HG03095 (cell line): ENCODE data around the gene HDAC1.
"Not testable (repeated sequence)": the region's sequence is repeated elsewhere in the genome, so short reads cannot be mapped to it uniquely, and the experiment has no call there.

Source experiments
- ATAC-seq: cut with Tn5 transposase; IDR thresholded peaks from one replicate; pipeline ENCODE4 v1.9.1; 2021; ENCODE audit warnings: moderate library complexity; ENCODE audit not compliant: unreplicated experiment

The HDAC1 gene

GRCh38 chr1:32342704-32343103 is 50.8 kb downstream of the HDAC1 start:
- ATAC-seq: no peak

DNA sequence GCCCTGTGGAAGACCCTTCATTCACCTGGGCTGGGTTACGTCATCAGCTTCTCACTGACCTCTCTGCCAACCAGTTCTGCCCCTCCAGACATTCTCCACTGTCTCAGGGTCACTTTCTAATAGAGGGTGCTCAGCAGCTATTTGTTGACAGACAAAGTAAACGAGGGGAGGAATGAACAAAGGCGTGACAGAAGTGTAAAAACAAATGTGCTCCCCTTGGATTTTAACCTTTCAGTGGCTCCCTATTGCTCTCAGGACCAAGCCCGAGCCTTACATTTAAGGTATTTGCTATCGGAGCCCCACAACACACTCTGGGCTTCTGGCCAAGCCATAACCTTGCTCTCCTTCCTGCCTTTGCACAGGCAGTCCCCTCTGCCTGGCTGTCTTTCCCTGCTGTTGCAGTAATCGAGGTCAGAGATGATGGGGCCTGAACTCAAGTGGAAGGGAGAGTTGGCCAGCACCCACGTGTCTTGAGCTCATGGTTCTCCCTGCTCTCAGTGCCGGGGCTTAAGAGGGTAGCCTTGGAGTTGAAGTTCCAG is 53.5 kb downstream of the HDAC1 start:
- ATAC-seq: no peak

DNA sequence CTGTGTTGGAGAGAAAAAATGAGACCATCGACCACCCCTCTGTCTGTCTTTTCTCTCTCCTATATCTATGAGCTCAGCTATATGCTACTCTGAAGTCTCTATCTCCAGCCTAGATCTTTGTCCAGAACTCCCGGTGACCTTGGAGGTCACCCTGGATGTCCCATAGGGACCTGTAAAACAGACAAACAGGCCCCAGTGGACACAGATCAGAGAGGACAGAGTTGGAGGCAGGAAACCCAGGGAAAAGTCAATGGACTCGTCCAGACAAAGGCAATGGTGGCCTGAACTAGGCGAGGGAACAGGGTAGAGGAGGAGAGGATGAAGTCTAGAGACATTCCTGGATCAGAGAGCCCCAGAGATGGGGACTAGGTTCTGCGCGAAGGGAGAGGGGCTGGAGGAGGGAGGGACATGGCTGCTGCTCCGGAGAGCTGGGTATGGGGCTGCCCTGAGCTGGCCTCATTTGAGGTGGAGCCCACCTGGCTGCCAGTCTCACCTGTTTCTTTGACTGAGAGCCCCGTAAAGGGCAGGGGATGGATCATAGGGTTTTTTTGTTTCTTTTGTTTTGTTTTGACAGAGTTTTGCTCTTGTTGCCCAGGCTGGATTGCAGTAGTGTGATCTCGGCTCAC is 54.8 kb downstream of the HDAC1 start:
- ATAC-seq: no peak

DNA sequence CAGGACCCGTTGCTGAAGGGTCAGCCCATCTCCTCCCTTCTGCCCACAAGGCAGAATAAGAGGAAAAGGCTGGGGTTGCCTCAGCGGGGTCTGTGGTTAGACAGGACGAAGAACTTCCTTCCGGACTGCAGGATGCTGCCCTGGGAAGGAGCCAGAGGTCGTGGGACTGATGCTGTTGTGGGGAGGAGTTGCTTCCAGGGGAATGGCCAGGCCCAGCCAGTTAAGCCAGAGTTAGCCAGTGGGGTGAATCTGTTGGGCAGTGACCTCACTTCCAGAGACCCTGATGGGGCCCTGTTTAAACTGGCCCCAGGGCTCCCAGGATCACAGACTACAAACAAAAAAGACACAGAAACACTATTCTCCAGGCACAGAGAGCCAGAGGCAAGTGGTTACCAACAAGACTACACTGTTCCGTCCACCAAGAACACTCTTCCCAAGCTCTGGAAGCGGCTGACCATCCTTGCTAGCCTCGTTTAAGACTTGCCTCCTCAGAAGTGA is 57.4 kb downstream of the HDAC1 start:
- no peak for ATAC-seq

GRCh38 chr1:32350785-32351398 is 59.0 kb downstream of the HDAC1 start:
- ATAC-seq: peak; percentile 22

GRCh38 chr1:32351399-32352238 is 59.7 kb downstream of the HDAC1 start:
- ATAC-seq: peak; percentile 76

GRCh38 chr1:32352239-32352745 is 60.4 kb downstream of the HDAC1 start:
- ATAC-seq: no peak

- ATAC-seq: no peak
Measured at GRCh38 chr1:32352831-32353383, 61.0 kb downstream of the HDAC1 start.

- no peak for ATAC-seq
Measured at GRCh38 chr1:32353431-32353830, 61.5 kb downstream of the HDAC1 start.

DNA sequence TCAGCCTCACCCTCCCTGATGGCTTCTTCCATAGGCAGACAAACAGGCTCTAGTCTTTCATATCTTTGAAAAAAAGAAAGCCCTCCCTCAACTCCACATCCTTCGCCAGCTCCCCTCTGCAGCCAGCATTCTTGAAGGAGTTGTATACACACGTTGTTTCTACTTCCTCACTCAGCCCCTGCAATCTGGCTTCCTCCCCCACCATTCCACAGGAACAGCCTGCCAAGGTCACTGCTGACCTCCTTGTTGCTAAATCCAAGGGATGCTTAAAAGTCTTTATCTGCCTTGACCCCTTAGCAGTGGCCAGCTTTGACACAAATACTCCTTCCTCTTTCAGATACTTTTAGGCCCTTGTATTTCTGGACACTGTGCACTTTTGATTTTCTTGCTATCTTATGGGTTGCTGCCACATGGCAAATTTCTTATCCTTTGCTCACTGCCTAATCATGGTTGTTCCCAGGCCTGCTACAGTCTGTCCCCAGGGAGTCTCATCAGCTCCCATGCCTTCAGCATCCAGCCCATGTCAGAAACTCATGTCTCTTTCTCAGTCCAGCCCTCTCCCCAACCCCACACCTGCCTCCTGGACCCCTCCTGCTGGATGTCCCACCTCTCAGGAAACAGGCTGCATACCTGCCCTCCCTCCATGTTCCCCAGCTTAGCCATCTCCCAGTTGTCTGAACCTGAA is 62.1 kb downstream of the HDAC1 start:
- no peak for ATAC-seq

- not testable (repeated sequence) for ATAC-seq
Measured at GRCh38 chr1:32355778-32356177, 63.9 kb downstream of the HDAC1 start.

GRCh38 chr1:32356478-32356877 is 64.6 kb downstream of the HDAC1 start:
- no peak for ATAC-seq

- ATAC-seq: no peak
Measured at GRCh38 chr1:32357614-32358013, 65.7 kb downstream of the HDAC1 start.

DNA sequence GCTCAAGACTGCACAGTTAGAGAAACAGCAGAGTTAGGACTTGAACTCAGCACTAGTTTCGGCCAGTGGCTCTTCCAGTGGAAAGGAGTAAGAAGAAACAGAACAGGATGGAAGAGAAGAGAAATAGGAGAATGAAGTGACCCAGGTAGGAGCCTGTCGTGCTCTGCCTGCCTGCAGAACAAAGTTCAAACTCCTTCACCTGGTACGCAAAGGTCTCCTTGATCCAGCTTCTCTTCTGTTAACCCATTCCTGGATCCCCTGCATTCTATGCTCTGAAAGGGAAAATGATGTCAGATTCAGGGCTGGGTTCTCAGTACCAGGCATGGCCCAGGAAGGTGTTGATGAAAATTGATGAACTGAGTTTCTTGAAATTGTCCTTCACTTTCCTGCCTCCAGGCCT is 66.6 kb downstream of the HDAC1 start:
- ATAC-seq: no peak

- ATAC-seq: no peak
Measured at GRCh38 chr1:32361308-32361673, 69.4 kb downstream of the HDAC1 start.

DNA sequence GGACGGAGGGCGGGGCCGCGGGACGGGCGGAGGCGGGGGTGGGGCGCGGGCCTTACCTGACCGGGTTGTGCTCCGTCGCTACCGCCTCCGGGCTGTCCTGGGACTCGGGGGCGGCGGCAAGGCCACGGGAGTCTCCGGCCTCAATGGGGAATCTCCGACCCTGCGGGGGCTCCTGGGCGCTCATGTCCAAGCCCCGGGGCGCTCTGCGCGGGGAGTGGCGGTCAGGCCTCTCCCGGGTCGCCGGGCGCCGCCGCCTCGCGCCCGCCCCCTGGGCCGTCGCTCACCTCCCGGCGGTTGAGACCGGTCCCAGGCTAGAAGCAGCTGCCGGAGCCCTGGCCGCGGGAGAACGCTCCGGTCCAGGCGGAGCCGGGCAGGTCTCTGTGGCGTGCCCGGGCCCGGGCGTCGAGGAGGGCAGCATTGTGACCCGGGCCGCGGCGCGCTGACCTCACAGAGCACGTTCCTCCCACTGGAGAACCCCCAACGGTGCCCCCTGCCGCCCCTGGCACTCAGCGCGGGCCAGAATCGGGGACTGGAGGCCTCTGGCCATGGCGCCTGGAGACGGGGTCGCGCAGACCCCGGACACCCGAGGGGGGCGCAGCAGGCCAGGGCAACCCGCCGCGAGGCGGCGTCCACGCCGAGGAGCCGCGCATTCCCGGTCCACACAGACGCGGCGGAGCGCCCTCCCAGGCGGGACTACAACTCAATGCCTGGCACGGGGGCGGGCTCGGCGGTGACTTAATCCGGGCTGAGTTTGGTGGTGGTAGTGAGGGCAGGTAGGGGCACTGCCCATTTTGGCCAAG is 70.0 kb downstream of the HDAC1 start:
- no peak for ATAC-seq

DNA sequence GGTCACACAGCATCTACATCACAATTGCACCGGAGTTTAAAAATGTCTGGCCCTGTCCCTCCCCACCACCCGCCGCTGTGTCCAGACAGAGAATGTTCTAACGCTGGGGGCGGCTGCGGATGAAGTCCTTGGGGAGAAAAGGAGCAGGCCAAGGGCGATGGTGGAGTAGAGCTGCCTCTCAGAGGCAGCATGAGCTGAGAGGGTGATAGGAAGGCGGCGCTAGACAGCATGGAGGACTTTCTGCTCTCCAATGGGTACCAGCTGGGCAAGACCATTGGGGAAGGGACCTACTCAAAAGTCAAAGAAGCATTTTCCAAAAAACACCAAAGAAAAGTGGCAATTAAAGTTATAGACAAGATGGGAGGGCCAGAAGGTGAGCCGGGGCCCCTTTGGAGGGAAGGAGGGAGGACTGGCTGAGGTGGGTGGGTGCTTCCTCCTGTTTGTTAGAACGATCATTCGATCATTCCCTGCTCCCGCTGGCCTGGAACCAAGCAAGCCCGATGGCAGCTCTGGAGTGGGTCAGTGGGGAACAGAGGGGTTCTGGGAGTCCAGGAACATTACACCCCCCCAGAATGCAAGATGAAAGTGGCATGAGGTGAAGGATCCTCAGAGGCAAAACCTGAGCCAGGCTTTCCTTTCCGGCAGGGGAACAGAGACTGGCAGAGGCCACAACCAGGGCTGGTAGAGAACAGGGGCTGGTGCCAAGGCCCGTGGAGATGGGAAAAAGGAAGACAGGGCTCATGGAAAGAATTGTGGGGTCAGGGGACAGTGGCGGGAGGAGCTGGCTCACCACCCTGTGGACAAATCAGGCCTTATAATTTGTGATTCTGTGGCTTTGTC is 70.8 kb downstream of the HDAC1 start, which contains the start of the genes FAM229A and TSSK3:
TSS of gene FAM229A (minus strand) at position 12 of the 840 bp plus-strand sequence. CDS start 394 bp downstream, outside the sequence.
TSS of gene TSSK3 (plus strand) at position 66 of the 840 bp plus-strand sequence. CDS start at position 229, 163 bp downstream.
- ATAC-seq: no peak

GRCh38 chr1:32363713-32364112 is 71.8 kb downstream of the HDAC1 start:
- no peak for ATAC-seq

DNA sequence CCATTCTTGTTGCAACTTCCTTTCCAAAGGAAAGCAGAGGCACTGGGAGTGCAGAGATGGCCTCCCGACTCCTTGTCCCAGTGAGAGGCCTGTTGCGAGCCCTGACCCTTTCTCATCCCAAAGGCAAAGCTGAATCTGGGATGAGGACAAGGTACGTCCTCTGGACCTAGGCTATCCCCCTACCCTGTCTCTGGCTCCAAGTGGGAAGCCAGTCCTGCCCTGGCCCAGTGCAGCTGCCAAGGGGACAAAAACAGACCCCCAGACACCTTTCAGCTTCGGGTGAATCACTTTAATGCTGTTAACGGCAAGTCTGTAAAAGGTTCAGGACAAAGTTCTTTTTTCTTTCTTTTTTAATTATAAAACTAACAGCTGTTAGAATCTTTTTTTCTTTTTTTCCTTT is 73.0 kb downstream of the HDAC1 start:
- no peak for ATAC-seq
